GM12872 (cell line): ENCODE measurements around the gene WDR3.

Experiments used
- TF ChIP-seq, protein P1 (sequence below): IDR thresholded peaks from 3 replicates; pipeline ENCODE4 v1.5.1; 2011; ENCODE audit warnings: low read depth, mild to moderate bottlenecking, low read length, moderate library complexity; ENCODE audit not compliant: insufficient read depth

WDR3 gene

DNA sequence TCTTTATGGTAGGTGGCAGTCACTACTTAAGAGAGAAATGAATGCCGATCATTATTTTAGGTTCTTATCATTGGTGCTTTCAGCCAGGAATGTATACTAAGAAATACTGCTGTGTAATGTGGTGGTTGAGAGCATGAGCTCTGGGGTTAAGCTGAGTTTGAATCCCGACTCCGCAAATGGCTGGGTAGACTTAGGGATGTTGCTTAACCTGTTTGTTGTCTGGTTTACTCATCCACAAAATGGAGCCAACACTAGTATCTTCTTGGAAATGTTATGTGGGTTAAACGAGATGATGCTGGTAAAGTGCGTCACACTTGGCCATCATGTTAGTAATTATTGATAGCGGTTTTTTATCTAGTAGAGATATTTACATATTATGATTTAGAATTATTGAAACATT, 83.8 kb downstream of the WDR3 start:
- TF ChIP-seq, protein P1, sequence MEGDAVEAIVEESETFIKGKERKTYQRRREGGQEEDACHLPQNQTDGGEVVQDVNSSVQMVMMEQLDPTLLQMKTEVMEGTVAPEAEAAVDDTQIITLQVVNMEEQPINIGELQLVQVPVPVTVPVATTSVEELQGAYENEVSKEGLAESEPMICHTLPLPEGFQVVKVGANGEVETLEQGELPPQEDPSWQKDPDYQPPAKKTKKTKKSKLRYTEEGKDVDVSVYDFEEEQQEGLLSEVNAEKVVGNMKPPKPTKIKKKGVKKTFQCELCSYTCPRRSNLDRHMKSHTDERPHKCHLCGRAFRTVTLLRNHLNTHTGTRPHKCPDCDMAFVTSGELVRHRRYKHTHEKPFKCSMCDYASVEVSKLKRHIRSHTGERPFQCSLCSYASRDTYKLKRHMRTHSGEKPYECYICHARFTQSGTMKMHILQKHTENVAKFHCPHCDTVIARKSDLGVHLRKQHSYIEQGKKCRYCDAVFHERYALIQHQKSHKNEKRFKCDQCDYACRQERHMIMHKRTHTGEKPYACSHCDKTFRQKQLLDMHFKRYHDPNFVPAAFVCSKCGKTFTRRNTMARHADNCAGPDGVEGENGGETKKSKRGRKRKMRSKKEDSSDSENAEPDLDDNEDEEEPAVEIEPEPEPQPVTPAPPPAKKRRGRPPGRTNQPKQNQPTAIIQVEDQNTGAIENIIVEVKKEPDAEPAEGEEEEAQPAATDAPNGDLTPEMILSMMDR, result no peak

DNA sequence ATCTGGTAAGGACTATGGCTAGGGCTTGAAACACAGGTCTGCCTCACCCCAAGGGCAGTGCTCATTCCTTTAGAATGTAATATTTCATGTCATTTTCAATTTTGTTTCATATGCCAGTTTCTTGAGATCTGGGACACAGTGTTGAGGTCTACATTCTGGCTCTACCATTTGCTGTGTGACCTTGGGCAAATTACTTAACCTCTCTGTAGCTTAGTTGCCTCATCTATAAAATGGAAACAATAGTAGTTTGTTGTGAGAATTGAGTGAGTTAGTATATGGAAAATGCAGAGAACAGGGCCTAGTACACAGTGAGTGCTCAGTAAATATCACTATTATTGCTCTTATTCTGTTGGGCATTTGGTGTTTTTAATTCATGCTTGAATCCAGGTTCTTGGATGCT, 84.4 kb downstream of the WDR3 start:
- TF ChIP-seq, protein P1, result no peak
